Middle frontal gyrus (tissue), 1 donor: ENCODE results near the gene ARHGAP42.

Experiments used
- DNase-seq: peaks from one replicate; pipeline ENCODE4 v3.0.0-alpha.2; 2015; ENCODE audit warnings: low spot score; ENCODE audit errors: extremely low spot score

Gene ARHGAP42

DNA sequence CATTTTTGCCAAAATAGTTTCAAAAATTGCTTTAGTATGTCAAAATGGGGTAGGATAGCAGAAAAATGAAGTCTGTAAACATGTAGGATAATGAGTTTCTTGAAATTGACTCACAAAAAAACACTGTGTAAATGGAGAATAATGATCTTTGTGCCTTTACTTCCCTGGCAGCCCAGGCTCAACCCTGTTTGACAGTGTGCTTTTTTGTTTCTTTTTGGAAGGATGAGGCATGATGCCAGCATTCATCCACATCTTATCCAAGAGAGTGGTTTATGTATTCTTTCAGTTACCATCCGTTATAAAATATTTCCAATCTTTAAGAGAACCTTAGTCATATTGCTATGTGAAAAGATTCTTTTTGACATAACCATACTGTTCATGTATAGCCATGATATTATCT, 70.6 kb downstream of the ARHGAP42 start:
- no peak for DNase-seq

DNA sequence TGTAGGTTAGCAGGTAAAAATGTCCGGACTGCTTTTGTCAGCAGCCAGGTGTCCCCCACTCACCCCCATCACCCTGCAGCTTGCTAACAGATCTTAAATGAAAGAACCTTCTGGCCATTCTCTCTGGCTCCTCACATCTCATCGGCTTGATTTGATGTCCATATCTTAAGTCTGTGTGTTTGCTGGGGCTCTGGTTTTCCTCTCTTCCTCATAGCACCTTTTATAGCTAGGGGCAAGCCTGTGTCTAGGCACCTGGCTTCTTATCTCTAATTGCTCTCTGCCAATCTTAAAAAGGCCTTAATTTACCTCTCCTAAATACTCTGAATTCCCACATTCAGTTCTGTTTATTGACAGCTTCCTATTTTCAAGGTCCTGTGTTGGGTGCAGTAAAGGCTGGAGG, 72.0 kb downstream of the ARHGAP42 start:
- no peak for DNase-seq

DNA sequence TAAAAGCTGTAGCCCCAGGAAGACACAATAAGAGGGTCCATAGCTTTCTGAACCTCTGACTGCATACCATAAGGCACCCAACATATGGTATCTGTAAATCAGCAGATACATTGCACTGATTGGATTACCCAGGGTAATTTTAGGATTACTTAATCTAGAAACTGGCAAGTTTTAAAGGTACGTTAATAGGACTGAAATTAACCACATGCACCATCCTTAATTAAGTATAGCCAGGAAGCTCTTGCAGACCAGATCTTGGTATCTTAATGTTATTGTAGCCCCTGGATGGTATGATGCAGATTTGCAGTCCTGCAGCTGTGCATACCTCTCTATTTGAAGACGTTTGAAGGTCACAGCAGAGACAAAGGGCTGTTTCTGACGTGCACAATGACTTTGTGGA, 72.8 kb downstream of the ARHGAP42 start:
- no peak for DNase-seq

DNA sequence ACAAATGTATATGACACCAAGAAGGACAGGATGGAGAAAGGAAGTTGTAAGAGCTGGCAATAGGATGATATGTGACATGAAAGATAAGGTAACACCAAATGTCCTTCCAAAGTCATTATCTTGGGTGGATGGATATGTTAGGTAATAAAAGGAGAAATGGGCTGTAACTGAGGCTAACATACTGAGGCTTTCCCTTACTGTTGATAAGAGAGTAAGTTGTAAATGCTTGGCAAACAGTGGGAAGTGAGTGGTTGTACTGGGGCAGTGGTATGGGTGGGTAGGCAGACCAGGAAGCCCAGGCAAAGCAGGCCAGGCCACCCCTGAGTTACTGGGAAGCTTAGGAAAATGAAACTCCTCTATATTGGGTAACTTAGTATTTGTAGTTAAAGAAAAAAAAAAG, 73.7 kb downstream of the ARHGAP42 start:
- DNase-seq = no peak

DNA sequence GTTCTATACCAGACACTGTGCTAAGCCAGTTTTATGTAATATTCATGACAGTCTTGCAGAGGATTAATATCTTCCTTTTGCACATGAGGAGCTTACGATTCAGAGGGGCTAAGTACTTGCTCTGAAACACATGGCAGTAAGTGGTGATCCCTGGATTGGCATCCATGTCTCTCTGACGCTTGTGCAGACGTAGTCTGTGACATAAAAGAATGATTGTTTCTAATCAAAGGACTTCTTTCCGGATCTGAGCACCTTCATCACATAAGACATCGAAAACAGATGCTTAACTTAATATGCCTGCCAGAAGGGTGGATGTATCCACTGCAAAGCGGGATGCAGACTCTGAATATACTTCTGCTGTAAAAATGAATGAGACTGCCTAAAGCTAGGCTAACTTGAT, 74.8 kb downstream of the ARHGAP42 start:
- no peak for DNase-seq

DNA sequence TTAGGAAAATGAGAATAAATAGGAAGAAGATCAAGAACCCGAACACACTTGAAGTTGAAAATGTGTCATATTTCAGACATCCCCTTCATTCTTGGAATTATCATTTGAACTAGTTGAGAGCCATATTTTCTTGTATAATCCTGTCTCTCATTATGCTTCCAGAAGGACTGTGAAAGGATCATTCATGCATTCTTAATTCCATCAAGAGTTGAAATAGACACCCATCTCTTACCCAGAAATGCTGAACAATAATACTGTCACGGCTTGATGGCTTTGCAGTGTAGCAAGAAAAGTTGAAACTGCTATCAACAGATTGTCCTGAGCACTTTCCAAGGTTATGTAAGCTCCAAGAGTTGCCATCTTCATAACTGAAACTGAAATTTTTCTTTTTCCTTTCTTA, 79.7 kb downstream of the ARHGAP42 start:
- DNase-seq = no peak

DNA sequence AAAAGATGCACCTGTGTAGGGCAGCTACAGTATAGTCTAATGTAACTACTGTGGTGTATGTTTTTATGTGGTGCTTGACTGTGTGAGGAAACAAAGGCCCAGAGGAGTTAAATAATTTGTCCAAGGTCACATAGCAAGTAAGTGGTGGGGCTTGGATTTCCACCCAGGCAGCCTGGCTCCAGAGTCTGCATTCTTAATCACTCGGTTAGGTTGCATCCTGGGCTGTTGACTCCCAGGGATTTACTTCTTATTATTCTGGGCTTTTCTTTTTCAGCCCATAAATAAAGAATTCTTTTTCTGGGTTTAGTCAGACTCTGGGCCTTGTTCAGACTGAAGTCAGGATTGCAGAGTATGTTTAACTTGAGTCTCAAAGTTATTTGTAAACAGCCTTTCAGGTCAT, 82.1 kb downstream of the ARHGAP42 start:
- no peak for DNase-seq

DNA sequence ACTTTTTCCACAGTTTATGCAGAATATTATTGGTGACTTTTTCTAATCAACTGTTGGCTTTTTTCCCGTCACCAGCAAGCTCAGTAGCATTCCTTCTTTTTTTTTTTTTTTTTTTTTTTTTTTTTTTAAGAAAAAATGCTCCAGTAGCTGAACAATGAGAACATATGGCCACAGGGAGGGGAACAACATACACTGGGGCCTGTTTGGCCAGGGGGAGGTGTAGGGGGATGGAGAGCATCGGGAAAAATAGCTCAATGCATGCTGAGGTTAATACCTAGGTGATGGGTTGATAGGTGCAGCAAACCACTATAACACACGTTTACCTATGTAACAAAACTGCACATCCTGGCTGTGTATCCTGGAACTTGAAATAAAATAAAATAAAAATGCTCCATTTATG, 82.5 kb downstream of the ARHGAP42 start:
- no peak for DNase-seq

DNA sequence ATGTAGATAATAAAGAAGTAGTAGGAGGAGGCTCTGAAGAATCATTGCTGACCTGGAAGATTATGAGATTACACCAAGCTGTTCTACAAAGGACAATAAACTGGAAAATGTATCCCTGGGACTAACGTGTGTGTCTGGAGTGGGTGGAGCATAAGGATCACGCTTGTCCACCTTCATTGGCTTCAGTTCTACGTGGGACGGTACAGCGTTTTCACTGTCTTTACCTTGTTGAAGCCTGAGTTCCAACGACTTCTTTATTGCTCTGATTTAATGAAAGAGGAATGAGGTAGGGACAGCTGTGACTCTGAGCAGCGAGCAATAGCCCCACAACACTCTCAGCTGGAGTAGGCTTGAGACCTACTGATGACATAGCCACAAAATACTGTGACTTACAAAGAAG, 87.0 kb downstream of the ARHGAP42 start:
- DNase-seq = no peak

DNA sequence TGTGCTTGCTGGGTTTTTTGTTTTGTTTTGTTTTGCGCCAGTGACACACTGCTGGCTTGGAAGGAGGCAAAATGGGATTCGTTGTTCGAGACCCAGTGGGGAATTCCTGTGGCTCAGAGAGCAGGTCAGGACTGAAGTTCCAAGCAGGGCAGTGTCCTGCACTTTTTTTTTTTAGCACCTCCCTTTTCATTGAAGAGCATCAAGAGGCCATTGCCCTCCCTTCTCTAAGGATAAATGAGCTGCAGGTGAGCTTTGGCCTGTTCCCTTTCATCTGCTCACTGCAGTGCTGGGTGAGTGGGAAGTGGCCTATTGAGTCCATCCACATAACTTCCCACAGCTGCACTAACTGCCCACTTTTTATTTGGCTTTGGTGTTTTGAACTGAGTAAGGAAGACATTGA, 87.8 kb downstream of the ARHGAP42 start:
- DNase-seq = no peak

DNA sequence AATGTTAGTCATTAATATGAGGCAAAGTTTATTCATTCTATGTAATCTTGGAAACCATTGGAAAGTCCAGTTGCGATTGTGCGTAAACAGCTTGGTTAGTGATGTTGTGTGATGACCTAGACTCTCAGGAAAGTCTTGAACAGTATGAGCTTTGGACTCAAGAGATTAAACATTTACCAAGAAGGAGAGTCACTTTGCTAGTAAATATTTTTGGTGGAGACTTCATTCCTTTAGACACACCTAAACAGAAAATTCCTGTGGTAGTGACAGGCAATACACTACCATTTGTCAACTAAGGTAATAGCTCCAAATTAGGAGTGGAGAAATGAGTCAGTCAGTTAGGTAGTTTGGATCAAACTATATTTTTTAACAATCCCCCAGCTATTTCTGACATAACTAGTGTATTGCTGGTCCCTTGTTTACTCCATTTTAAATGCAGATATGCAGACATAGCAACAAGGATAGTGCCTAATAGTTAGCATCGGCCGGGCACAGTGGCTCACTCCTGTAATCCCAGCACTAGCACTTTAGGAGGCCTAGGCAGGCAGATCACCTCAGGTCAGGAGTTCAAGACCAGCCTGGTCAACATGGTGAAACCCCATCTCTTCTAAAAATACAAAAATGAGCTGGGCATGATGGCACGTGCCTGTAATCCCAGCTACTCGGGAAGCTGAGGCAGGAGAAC, 89.3 kb downstream of the ARHGAP42 start:
- DNase-seq = no peak

DNA sequence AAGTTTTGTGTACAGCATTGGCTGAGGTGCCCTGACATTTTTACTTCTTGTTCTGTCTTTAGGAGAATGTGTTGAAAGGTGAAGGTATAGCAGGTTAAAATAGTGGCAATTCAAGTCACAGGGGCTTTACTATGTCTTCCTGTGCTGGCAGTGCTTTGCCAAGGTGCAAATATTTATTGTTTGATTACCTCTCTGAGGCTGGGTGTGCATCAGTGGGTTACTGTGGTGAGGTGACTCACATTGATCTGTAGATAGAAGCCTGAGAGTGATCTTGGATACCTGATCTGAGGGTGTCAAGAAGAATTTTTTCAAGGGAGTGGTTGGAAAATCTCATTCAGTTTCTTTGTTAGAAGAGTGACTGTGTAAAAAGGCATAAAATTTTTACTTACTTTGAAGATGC, 90.0 kb downstream of the ARHGAP42 start:
- DNase-seq = no peak

DNA sequence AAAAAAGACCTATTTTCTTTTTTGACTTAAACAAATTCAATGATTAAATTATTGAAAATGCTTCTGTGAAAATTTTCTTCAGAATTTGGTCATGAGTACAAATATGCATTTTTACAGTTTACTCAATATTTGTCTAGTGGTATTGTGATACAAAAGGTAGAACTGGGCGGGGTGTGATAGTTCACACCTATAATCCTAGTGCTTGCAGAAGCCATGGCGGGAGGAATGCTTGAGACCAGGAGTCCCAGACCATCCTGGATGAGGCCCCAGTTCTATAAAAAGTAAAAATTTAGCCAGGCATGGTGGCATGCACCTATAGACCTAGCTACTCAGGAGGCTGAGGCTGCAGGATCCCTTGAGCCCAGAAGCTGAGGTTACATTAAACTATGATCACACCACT, 90.6 kb downstream of the ARHGAP42 start:
- no peak for DNase-seq

DNA sequence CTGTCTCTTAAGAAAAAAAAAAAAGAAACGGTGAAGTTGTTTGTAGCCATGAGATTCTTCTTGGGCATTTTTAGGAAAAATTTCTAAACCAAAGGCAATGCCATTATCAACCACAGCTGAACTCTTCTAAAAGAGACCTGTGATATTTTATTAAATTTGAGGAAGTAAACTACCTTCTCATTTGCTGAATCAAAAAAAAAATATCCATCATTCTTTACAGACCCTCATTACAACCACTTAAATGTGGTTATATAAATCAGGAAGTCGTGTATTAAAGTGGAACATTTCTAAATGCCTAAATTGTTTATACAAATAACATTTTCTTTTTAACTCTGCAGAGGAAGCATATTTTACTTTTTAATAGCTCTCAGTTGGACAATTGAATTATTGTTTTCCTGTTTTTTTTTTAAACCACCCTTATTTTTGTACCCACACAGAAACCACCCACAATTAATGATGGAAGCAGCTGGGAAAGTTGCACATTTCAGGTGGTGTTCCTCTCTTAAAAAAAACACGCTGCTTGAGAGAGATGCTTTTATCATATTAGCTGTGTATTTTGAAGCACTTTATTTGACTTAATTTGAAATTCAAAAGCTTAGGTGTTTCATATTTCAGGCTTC, 91.2 kb downstream of the ARHGAP42 start:
- DNase-seq = no peak

DNA sequence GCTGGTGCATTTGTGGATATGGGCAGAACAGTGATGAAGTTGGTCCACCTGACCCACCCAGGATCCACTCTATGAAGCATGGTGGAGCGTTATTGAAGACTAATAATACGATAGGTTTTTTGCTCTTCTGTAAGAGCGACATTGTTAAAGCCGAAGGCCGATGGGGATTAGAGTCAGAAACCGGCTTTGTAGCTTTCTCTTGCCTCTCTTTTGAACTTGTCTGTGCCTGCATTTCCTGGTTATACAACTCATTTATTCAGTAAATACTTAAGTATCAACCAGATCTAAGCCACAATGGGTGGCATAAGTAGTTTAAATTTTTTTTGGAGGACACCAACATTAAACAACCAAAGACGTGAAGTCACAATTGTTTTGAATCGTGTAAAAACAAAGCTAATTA, 93.4 kb downstream of the ARHGAP42 start:
- no peak for DNase-seq

DNA sequence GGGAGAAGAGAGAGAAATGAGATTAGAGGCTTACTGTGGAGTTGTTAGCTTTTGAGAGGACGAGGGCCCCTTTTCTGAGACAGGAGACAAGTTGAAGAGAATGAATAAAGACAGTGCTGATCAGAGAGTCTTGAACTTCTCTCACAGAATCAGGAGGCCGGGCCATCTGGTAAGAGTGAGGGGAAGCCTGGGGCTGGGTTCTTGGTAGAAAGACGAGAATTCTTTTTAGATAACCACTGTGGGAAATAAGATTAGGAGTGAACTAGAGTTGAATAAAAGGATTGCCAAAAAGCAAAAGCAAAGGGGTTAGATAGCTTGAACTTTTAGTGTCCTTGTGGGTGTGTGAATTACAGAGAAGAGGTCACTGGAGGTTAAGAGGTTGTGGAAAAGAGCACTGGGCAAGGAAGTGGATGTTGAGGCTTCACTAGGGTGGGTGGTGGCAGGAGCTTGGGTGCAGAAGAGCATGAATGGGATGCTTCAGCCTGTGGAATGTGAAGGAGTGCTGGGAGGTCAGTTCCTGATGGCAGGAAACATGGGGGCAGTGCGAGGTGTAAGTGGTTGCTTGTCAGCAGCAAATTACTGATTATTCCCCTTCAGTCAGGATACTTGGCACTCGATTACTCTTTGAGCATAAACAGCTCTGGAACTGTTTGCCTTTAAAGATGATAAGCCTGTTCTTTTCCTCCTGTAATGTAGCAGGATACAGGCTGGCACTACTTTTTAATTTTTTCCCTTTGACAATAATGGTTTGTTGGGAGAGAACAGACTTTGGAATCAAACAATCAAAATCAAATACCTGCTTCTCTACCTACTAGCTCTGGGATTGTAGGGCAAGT, 98.3 kb downstream of the ARHGAP42 start:
- DNase-seq = no peak

DNA sequence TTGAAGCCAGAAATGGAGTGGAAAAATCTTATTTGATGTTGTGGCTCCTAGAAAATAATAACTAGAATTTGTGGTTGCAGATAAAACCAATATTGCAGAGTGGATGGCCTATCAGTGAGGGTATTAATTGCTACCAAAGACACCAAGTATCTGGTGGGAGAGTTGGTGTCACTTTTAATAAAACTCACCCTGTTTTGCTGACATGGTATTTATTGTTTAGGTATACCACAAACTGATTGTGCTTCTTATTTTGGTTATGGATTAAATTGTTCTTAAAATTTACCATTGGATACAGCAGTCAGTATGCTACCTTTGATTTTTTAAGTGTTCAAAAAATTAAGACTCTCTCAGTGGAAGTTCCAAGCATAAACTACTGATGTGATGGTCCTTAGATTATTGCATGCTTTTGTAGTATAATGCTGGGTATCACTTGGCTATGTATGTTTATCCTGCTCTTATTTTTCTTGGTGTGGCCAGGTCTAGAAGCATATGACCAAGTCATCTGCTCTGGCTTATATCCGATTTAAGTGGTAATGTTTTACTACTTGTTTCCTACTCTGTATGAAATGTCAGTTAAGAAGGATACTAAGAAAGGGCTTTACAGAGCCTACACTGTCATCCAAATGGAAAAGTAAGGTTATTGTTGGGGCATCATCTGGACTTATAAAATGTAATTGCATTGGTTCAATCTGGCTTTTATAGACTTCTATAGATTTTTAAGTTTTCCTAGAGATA, 101.6 kb downstream of the ARHGAP42 start:
- no peak for DNase-seq

DNA sequence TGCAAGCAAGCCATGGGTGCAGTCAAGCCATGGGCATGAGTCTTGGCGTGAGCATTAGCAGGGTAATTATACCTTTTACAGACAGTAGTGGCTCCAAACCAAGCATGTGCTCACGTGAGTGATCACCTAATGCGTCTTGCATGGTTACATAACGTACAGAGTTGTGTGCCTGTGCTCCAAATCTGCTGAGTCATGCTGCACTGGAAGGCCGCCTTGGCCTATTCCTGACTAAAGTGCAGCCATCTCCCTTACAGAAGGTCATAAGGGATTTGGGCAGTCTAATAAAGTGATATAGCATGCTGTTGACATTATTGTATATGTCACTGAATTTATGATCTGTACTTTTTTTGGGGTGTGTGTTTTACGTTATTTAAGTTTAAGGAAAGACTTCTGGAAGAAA, 102.4 kb downstream of the ARHGAP42 start:
- no peak for DNase-seq

DNA sequence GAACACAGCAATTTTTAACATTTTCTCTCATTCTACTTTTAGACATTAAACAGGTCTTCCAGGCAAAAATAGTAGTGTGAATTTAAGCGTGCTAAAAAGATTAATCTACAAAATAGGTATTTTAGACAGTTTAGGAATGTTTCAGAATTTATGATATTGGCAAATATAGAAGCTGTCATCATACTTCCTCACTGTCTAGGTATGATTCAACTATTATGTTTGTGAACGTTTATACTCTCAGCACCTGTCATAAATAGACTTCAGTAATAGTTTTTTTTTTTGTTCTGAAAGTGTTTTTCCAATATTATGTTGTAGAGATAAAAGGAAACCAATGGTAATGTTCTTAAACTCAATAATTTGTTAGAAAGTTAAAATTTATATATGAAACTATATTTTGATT, 103.0 kb downstream of the ARHGAP42 start:
- DNase-seq = no peak

DNA sequence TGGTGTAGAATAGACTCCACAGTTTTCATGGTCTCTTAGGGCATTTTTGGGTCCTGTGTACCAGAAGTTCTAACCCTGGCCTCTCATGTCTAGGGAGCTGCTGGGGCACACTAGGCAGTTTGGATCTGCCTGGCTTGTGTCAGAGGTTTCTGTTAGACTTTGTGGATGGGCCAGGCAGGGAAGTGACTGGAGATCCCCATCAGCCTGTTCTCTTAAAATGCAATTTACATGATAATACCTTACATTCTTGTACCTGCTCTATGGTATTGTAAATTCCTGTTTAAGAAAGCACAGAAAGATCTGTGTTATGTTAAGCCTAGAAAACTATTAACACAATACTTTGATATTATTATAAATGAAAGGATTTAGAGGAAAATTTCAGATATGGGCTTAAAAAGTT, 104.0 kb downstream of the ARHGAP42 start:
- DNase-seq = no peak

DNA sequence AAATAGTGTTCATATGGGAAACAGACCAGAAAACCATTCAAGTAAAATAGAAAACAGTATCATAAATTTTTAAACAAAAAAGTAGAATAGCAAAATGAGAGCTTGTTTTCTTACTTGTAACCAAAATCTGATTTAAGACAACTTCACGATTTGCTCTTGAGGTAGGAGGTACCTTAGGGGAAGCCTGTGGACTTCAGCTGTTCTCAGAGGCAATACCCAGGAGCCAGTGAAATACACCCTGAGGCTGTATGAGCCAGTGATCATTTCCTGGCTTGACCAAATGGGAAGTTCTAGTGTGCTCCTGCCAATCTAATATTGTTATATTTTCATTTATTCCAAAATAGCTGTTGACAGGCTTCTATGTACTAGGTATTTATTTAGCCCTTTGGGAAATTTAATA, 104.8 kb downstream of the ARHGAP42 start:
- no peak for DNase-seq

DNA sequence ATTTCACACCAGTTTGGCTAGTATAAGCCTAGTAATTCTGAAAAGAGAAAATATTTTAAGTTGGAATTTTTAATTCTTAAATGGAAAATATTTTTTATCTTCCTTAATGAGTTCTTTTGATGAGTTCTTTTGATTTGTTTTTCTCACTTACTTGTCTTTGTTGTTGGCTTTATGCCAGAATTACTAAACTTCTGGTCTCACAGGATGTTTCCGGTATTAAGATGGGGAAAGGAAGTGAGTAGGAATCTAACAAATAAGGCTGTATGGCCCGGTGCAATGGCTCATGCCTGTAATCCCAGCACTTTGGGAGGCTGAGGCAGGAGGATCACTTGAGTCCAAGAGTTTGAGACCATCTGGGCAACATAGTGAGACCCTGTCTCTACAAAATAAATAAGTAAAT, 106.4 kb downstream of the ARHGAP42 start:
- no peak for DNase-seq
